NCI-H128 (cell line): ENCODE results near the gene BMP6.
"Not testable (repeated sequence)": the region's sequence is repeated elsewhere in the genome, so short reads cannot be mapped to it uniquely, and the experiment has no call there.

Experiments
- DNase-seq: peaks from one replicate; lab custom pipeline; 2025; ENCODE audit not compliant: unreplicated experiment; lab: John Stamatoyannopoulos, UW

The BMP6 gene

DNA sequence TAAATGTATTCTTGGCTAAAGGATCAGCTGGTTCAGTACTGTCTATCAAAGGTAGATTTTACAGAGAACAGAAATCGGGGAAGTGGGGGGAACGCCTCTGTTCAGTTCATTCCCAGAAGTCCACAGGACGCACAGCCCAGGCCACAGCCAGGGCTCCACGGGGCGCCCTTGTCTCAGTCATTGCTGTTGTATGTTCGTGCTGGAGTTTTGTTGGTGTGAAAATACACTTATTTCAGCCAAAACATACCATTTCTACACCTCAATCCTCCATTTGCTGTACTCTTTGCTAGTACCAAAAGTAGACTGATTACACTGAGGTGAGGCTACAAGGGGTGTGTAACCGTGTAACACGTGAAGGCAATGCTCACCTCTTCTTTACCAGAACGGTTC, 154.8 kb downstream of the BMP6 start:
- no peak for DNase-seq

DNA sequence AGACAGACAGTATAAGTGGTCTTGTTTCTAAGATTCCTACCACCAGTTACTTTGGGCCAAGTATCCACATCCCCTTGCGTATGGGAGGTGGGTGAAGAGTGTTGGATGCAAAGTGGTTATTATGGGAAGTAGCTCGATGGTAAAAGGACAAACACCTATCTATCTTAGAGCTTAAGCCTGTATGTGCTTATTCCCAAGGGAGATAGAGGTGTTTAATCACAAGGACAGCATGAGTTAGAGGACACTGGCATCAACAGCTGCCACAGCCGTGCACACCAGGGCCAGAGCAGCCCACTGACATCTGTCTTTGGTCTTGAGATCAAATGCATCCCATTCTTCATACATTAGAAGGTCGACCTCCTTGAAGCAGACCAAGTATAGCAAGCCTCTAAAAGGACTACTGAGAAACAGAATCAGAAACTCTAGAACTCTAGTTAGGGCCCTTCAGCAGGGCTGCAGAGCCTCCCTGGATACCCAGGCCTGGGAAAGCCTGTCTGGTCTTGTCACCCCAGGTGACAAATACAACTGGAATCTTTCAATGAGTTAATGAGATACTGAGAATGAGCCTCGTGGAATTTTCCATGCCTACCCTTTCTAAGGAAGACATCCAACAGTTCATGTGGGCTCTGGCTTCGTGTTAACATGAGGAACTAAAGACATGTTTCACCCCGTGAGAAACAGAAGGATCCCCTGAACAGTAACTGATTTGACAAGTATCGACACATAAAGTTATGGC, 156.0 kb downstream of the BMP6 start:
- DNase-seq: no peak

DNA sequence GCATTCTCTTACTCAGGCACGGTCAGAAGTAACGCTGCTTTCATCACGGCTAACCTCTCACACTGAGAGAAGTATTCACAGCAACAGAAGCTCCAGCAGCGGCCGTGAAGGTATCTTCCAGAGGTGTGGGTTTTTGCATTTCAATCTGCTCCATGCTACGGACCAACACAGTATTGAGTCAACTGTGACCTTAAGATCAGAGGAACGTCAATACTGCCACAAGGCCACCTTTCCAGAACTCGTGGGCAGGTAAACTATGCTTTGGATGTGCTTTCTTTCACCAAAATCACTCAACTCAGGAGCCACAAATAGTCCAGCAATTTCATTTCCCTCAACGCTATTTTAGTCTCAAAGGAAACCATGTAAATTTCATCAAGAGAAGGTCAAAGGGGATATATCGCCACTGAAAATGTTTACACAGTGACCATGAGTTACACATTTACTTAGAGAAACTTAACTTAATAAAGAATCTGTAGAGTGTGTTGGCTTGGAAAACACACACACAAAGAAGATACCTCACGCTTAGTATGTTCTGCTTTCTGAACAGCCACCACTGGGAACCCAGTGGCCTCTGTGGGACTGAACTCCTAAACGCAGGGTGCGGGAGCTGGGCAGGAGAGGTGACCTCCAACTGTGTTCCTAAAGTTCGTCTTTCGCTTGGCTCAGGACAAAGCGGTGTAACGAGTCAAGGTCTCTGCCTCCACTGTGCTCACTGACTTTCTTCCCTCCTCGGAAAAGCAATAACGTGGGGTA, 156.8 kb downstream of the BMP6 start:
- no peak for DNase-seq

DNA sequence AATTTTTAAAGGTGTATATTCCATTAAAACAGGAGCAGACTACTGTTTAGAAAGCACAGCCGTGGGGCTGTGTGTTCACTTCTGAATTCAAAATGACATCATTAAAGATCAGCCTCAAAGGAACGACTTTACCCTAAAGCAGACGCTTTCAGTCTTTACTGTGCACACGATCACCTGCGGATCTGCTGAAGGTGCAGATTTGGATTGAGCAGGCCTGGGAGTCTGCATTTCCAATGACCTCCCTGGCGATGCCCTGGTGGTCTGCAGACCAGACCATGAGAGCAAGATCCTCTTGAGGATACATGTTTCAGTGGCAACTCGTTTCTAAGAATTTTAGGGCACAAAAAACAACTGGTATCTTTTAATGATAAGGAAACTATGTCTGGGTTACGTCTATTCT, 157.5 kb downstream of the BMP6 start:
- no peak for DNase-seq

DNA sequence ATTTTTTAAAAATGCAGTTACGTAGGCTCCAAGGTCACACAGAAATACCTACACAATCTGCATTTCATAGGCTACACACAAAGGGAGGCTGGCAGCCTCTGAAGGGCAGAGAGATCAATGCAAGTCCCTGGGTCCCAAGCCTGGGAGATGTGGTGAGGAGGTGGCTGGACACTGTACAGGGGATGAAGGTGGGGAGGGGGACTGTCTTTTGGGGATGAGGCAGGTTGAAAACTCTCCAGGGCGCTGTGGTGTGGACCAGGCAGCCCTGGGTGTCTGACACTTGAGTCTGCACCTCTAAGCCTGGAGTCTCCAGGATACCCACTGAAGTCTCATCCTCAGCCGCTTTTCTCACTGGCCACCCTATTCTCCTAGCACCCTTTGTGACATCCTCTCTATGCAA, 160.2 kb downstream of the BMP6 start:
- no peak for DNase-seq

DNA sequence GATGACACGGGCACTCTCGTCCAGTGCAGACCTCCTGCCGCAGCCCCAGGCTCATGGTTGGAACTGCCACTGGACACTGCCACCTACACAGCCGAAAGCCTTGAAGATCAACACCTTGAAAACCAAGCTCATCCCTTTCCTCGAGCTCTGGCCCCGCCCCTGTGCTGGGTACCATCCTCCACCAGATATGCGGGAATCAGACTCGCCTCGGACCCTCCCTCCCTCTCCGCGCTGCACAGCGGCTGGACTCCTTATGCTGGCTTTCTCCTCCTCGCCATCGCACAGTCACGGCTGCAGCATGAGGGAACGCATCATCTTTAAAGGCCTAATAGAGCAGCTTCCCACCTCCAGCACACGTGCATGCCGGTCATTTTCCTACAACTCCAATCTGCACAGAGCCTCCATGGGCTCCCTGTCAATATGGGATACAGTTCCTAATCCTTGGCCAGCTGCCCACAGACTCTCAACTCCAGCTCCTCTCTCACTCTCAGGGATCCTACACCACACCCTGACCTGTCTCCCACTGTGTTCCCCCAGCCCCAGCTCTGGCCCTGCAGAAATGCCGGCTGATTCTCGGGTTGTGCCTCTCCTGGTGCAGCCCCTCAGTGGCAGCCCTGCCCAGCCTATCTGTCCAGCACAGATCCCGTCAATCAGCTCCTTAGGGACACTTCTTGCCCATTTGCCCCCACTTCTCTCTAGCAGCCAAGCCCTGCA, 161.5 kb downstream of the BMP6 start:
- no peak for DNase-seq

DNA sequence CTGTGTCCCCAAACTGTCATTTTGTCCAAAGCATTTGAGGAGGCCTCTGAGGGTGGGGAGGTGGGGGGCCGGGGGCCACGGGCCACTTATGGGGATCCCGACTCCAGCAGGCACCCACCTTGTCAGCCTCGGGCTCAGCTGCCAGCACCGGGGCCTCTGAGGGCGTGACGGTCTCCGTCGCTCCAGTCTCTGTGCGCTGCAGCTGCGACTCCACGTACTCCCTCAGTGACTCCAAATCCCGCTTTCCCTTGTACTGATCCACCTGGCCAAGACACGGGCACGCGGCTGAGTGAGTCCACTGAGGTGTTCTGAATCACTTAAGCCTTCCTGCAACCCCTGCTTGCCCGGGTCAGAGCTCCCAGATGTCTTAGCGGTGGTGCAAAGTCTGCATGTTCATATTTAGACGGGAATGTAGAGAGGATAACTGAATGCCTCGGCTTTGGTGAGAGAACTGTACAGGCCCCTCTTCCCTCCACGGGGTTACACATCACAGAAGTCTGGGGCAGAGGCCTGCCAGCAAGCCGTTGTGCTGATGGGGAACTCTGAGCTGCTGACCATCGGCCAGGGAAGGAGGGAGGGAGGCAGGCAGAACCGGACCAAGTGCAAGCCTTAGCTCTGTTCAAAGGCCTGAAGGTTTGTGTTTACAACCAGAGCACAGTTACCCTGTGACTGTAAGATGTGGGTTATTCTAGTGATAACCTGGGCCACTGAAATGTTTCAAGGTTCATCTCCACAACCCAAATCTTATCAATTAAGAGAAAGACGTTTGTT, 162.9 kb downstream of the BMP6 start:
- no peak for DNase-seq

DNA sequence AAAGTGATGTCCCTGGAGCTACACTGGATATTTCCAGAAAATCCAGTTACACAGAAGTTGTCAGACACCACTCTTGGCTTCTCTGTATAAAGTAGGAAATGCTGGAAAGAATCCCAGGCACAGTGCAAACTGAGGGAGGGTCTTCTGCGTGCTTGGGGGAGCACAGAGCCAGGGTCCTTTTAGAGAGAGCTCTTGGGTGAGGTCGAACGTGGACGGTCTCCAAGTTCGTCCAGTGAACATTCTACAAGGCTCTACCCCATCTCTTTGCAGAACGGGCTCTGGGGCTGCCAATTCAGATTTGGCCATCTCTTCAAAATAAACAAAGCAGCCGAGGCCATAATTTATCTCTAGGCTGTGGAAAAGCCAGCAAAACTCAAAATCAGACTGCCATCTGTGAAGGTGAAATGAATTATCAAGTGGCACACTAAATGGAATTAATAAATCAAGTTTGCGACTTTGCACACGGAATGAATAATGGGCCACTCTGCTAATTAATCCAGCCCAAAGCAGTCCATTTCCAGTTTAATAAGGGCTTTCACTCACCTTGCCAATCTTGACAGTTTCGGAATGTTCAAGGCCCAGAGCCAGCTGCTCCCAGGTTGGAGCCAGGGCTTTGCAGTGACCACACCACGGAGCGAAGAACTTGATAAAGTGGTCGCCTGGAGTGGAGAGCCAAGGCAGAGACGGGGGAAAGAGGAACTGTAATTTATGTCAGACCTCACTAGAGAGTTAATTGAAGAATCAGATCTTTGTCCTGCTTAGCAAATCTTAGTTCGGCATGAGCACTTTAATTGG, 165.4 kb downstream of the BMP6 start:
- no peak for DNase-seq

DNA sequence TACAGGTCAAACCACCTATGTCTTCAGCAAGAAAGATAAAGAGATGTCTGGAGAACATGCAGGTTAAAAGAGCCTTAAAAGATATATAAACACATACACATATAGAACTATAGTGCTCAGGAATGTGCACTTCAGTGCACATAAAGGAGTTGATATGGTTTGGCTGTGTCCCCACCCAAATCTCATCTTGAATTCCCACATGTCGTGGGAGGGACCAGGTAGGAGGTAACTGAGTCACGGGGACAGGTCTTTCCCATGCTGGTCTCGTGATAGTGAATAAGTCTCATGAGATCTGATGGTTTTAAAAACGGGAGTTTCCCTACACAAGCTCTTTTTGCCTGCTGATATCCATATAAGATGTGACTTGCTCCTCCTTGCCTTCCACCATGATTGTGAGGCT, 166.5 kb downstream of the BMP6 start:
- not testable (repeated sequence) for DNase-seq

DNA sequence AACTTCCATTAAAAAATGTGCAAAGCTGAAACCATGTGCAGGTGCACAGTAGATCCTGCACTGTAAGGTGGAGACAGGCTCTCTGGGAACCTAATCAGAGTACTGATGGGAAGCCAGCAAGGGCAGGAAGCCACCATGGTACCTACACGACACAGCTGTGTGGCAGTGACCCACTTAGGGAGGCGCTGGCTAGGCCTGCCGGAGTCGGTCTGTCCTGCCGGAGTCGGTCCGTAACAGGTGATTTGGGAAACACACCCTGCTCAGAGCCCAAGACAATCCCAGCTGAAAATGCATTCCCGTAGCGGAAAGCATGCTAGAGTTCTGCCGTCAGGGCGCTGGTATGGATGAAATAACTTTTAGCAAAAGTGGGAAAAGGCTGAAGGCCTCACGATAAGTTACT, 167.4 kb downstream of the BMP6 start:
- DNase-seq: no peak

DNA sequence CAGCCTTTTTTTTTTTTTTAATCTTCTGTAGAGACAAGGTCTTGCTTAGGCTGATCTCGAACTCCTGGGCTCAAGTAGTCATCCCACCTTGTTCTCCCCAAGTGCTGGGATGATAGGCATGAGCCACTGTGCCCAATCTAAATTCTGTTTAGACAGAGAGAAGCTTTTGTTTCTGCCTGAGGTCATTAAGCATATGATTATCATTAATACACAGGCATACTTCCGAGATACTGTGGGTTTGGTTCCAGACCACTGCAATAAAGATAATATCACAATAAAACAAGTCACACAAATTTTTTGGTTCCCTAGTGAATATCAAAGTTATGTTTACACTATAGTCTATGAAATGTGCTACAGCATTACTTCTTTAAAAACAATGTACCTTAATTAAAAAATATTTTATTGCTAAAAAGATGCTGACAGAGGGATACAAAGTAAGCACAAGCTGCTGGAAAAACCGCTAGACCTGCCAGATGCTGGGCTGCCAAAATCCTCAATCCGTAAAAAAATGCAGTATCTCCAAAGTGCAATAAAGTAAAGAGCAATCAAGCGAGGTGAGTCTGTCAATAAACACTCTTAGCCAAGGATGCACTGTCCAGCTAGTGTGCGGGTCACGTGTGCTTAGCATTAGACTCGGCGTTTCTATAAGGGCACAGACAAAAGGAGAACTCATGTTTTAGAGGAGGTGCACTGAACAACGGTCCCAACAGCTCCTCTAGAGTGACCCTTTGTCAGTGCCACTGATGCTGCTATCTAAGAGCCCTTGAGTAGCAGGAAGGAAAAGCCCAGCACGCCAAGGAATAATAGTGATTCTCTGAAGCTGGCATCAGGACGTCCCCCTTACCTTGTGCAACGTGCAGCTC, 168.6 kb downstream of the BMP6 start:
- no peak for DNase-seq

DNA sequence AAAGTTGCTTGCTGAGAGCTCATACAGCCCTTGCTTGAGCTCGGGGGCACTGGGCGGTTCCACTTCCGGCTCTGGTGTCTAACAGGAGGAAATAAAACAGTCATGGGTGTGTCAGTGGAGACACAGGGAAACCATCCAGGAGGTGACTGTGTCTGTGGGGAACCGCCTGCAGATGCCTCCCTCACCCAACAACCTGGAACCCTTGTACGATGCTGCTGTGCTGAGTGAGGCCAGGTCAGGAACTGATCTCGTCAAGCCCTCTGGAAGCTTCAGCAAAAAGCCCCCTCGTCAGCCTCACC, 169.2 kb downstream of the BMP6 start:
- DNase-seq: no peak

DNA sequence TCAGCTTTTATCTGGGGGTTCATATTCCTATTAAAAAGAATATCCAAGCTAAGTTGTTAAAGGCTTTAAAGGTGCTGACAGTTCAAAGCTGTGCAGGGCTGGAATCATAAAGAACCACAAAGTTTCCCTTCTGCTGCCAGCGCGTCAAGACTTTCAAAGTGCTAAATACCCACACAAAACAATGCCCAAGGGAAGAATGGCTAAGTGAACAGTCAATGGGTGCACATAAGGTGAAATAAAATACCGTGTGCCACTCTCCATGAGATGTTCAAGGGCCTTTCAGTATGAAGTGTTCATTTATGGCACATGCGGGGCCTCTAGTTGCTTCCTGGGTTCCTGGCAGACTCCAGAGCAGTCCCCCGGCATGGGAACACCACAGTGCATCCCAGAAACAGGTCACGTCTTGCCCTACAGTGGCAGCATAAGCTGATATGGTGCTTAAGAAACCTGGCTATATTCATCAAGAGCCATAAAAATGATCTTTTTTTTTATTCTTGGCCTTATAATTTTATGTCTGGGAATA, 170.6 kb downstream of the BMP6 start:
- DNase-seq: no peak

DNA sequence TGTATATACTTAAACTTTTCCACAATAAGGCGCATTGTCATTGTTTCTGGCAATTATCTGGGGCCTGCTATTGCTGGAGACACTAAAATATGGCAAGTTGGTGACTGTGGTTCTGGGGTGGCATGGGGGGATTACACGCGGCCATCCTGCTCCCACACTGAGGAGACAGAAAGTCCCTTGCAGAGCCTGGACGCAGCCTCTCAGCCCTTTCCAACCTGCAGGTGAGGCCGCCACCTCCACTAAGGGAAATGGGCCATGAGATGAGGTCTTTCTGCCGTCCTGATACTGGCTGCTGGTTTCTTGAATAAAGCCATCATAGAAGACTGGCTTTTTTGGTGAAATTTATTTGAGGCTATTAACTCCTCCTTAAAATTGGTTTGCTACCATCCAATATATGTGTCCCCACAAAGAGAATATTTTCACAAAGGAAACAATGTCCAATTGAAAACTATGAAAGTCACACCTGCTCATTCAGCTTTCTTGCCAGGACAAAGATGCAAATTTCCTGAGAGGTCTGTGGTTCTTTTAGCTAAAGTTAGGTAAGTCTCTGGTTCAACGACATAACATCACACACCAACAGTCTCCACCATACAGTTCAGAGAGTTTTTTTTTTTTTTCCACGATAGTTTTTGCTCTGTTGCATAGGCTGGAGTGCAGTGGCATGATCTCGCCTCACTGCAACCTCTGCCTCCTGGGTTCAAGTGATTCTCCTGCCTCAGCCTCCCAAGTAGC, 171.7 kb downstream of the BMP6 start:
- DNase-seq: no peak

DNA sequence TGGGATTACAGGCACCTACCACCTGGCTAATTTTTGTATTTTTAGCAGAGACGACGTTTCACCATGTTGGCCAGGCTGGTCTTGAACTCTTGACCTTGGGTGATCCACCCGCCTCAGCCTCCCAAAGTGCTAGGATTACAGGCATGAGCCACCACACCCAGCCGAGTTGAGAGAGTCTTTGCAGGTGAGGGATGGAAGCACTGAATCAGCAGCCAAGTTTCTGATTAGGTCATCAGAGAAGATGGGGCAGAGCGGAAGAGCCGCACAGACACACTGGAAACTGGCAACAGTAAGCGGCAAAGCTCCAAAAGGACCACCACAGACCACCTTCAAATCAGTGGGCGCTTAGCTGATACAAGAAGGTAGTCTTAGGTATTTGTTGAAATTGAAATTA, 172.3 kb downstream of the BMP6 start:
- DNase-seq: not testable (repeated sequence)

DNA sequence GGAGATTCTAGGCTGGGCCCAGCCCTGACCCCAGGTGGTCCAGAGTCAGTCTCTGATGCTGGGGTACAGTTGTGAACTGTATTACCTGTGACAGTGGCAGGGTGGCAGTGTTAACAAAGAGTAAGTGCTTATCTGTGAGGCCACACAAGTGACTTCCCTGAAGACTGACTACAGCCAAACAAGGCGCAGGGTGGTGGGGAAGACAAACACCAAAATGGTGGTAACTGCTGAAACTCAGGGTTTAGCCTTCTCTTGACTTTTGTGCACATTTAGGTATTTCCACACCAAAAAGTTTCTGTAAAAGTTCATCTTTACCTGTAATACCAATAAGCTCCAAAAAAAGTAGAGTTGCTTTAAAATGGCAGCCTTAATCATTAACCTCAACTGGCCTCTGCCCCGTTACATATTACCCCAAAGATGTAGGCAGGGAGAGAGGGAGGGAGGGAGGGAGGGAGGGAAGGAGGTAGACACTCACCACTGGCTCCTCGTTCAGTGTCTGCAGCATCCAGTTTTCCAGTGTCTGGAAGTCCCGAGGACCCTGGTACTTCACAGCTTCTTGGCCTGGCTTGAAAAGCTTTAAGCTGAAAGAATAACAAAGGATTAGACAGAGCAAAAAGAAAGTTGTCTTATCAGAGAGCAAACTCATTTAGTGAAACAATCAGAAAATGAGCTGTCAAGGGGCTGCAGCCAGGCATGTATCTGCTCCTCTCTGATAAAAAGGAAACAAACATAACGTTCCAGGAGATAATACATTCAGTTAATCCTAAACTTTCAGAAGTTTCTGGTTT, 173.4 kb downstream of the BMP6 start:
- DNase-seq: no peak

DNA sequence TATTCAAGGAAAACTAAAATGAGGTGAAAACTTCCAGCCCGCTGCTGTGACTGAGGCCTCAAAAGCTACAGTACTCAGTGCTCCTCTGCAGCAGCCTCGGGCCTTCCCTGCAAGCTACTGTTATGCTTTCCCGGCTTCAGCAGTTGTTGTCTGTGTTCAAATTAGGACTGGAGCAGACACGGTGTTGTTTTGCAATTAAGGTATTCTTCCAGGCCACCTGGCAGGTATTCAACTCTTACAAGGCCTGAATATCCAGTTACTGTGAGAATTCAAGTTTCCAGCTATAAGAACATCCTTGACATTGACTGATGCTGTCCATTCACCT, 174.0 kb downstream of the BMP6 start:
- DNase-seq: no peak

DNA sequence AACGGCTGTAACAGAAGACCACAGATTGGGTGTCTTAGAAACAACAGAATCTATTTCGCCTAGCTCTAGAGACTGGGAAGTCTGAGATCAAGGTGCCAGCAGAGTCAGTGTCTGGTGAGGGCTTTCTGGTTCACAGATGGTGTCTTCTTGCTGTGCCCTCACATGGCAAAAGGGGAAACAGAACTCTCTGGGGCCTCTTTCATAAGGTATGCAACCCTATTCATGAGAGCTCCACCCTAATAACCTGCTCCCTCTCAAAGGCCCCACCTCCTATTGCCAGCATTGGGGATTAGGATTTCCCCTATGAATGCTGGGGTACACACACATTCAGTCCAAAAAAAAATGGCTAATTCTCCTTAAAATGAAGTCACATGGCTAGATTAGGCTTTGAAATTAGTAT, 174.7 kb downstream of the BMP6 start:
- DNase-seq: no peak
